H1 (cell line): ENCODE results near the gene AMPH. TPM values are rescaled to one million over a fixed set of nuclear protein-coding genes. Genes with fewer than 3 reads are reported as not detected.

Experiments
- CTCF ChIA-PET: fragments of 300-600 bp; sonication (Branson Sonifier 250); formaldehyde crosslinking; loops from one replicate; lab custom pipeline; 2021; ENCODE audit not compliant: partially characterized antibody; lab: Charles Lee
- POLR2A ChIA-PET: fragments of 300-600 bp; sonication (Branson Sonifier 250); formaldehyde crosslinking; loops from one replicate; lab custom pipeline; 2021; ENCODE audit warnings: inconsistent platforms; ENCODE audit not compliant: partially characterized antibody; lab: Charles Lee
- DNase-seq, 2 experiments: peaks; one replicate each; pipeline versions ENCODE4 v3.0.0 to v3.0.0-alpha.2; 2010 to 2022; ENCODE audit warnings: low spot score in 2 of 2, low read depth in 1 of 2, mixed read lengths in 1 of 2
- FAIRE-seq: peaks from 2 replicates; lab custom pipeline; 2011; peaks lifted over from hg19 to GRCh38; lab: Jason Lieb, UNC
- H2AFZ ChIP-seq: 2 replicates; pipeline ENCODE4 v1.8.1; 2012; ENCODE audit warnings: low read length, inconsistent platforms
- H2AK5ac ChIP-seq: 2 replicates; pipeline ENCODE4 v1.6.1; 2013; ENCODE audit warnings: low read depth, low read length
- H2BK120ac ChIP-seq: replicated peaks from 2 replicates; pipeline ENCODE3; 2013; ENCODE audit warnings: low read depth, low read length, inconsistent platforms
- H2BK12ac ChIP-seq: 2 replicates; pipeline ENCODE4 v1.6.1; 2013; ENCODE audit warnings: low read depth, low read length
- H2BK15ac ChIP-seq: 2 replicates; pipeline ENCODE4 v1.6.1; 2013; ENCODE audit warnings: low read length
- H2BK20ac ChIP-seq: 2 replicates; pipeline ENCODE4 v1.6.1; 2013; ENCODE audit warnings: low read length
- H2BK5ac ChIP-seq: 2 replicates; pipeline ENCODE4 v1.6.1; 2013; ENCODE audit warnings: low read depth, low read length
- H3K14ac ChIP-seq: 2 replicates; pipeline ENCODE4 v1.6.1; 2013; ENCODE audit warnings: inconsistent platforms; ENCODE audit not compliant: insufficient read length
- H3K18ac ChIP-seq: 2 replicates; pipeline ENCODE4 v1.6.1; 2013; ENCODE audit warnings: low read length; ENCODE audit errors: extremely low read depth
- H3K23ac ChIP-seq: 2 replicates; pipeline ENCODE4 v1.6.1; 2013; ENCODE audit warnings: inconsistent platforms; ENCODE audit not compliant: insufficient read length
- H3K23me2 ChIP-seq: 2 replicates; pipeline ENCODE4 v1.6.1; 2013; ENCODE audit warnings: low read depth, low read length
- H3K27ac ChIP-seq: 2 replicates; pipeline ENCODE4 v1.6.1; 2011; ENCODE audit warnings: low read depth, low read length, inconsistent platforms
- H3K27me3 ChIP-seq, 4 experiments: replicated peaks in 1 of 4; 1 replicate in 1 of 4; 2 replicates in 3 of 4; pipeline versions ENCODE4 v1.6.1 to v1.8.1; 2011 to 2013; ENCODE audit warnings: low read length in 3 of 4, mild to moderate bottlenecking in 3 of 4, inconsistent platforms in 2 of 4, mixed read lengths in 2 of 4, moderate library complexity in 1 of 4; ENCODE audit not compliant: control insufficient read depth in 3 of 4, insufficient read depth in 3 of 4; ENCODE audit errors: extremely low read depth in 1 of 4
- H3K36me3 ChIP-seq, 4 experiments: 2 replicates each; pipeline versions ENCODE4 v1.6.1 to v1.8.1; 2011 to 2013; ENCODE audit warnings: mild to moderate bottlenecking in 4 of 4, low read length in 3 of 4, moderate library complexity in 2 of 4, control low read depth in 1 of 4, inconsistent platforms in 1 of 4; ENCODE audit not compliant: insufficient read depth in 4 of 4, control insufficient read depth in 2 of 4
- H3K4ac ChIP-seq: replicated peaks from 2 replicates; pipeline ENCODE3; 2013; ENCODE audit warnings: low read length, low read depth, mixed read lengths, inconsistent platforms; ENCODE audit not compliant: insufficient read length
- H3K4me1 ChIP-seq, 4 experiments: replicated peaks in 1 of 4; 1 replicate in 1 of 4; 2 replicates in 3 of 4; pipeline versions ENCODE4 v1.6.1 to v1.8.1; 2011 to 2013; ENCODE audit warnings: low read length in 3 of 4, inconsistent platforms in 2 of 4, mixed read lengths in 1 of 4; ENCODE audit not compliant: insufficient read depth in 4 of 4, control insufficient read depth in 3 of 4
- H3K4me2 ChIP-seq, 2 experiments: 2 replicates each; pipeline versions ENCODE4 v1.6.1 to v1.8.1; 2011 to 2013; ENCODE audit warnings: low read depth in 2 of 2, low read length in 2 of 2, control low read depth in 1 of 2, inconsistent platforms in 1 of 2, mild to moderate bottlenecking in 1 of 2; ENCODE audit not compliant: insufficient read depth in 1 of 2
- H3K4me3 ChIP-seq, 4 experiments: fragments of 200-600, 300-600 bp in 1 of 4; sonication (generic), shearing (Covaris generic), sonication (Bioruptor Twin) in 1 of 4; 2 replicates each; pipeline versions ENCODE4 v1.5.1 to v1.8.1; 2011 to 2016; ENCODE audit warnings: low read length in 4 of 4, low read depth in 3 of 4, control low read depth in 2 of 4, inconsistent platforms in 2 of 4, mild to moderate bottlenecking in 2 of 4, mixed read lengths in 1 of 4, moderate library complexity in 1 of 4; ENCODE audit not compliant: insufficient read depth in 2 of 4; ENCODE audit errors: extremely low read depth in 1 of 4
- H3K56ac ChIP-seq: replicated peaks from 2 replicates; pipeline ENCODE3; 2013; ENCODE audit warnings: low read depth, mild to moderate bottlenecking, mixed read lengths, low read length, inconsistent platforms; ENCODE audit not compliant: insufficient read length
- H3K79me1 ChIP-seq: 2 replicates; pipeline ENCODE4 v1.6.1; 2013; ENCODE audit warnings: low read depth, low read length, control low read depth
- H3K79me2 ChIP-seq, 2 experiments: 2 replicates each; pipeline versions ENCODE4 v1.6.1 to v1.8.1; 2012 to 2013; ENCODE audit warnings: low read length in 2 of 2, mild to moderate bottlenecking in 2 of 2, inconsistent platforms in 1 of 2; ENCODE audit not compliant: insufficient read depth in 2 of 2, control insufficient read depth in 1 of 2
- H3K9ac ChIP-seq, 4 experiments: replicated peaks in 1 of 4; 1 replicate in 1 of 4; 2 replicates in 3 of 4; pipeline versions ENCODE4 v1.6.1 to v1.8.1; 2011 to 2013; ENCODE audit warnings: low read depth in 3 of 4, low read length in 3 of 4, control low read depth in 2 of 4, mild to moderate bottlenecking in 2 of 4, moderate library complexity in 2 of 4, inconsistent platforms in 1 of 4; ENCODE audit errors: extremely low read depth in 1 of 4
- H3K9me3 ChIP-seq, 2 experiments: 2 replicates each; pipeline versions ENCODE4 v1.6.1 to v1.8.1; 2012 to 2013; ENCODE audit warnings: mild to moderate bottlenecking in 2 of 2, moderate library complexity in 2 of 2, control low read depth in 1 of 2, inconsistent platforms in 1 of 2, low read depth in 1 of 2, low read length in 1 of 2, mixed read lengths in 1 of 2; ENCODE audit not compliant: insufficient read depth in 2 of 2
- H4K20me1 ChIP-seq, 2 experiments: replicated peaks in 1 of 2; 2 replicates each; pipeline versions ENCODE3 to v1.8.1; 2011 to 2013; ENCODE audit warnings: inconsistent platforms in 2 of 2, low read length in 2 of 2, mild to moderate bottlenecking in 1 of 2; ENCODE audit not compliant: insufficient read depth in 2 of 2, control insufficient read depth in 1 of 2
- H4K5ac ChIP-seq: 2 replicates; pipeline ENCODE4 v1.6.1; 2013; ENCODE audit warnings: low read length, low read depth, mixed read lengths, inconsistent platforms; ENCODE audit not compliant: insufficient read length
- H4K8ac ChIP-seq: 2 replicates; pipeline ENCODE4 v1.8.0; 2013; ENCODE audit warnings: mild to moderate bottlenecking, moderate library complexity, low read length, inconsistent platforms; ENCODE audit not compliant: insufficient read depth; ENCODE audit errors: extremely low read depth
- H4K91ac ChIP-seq: replicated peaks from 2 replicates; pipeline ENCODE3; 2013; ENCODE audit warnings: low read length, mixed read lengths, inconsistent platforms; ENCODE audit not compliant: insufficient read length
- ATF2 ChIP-seq: IDR thresholded peaks from 2 replicates; pipeline ENCODE4 v1.6.1; 2012; ENCODE audit warnings: low read length, inconsistent platforms
- CBX5 ChIP-seq: fragments of 300-800, 300-1000 bp; sonication (generic); IDR thresholded peaks from 2 replicates; pipeline ENCODE4 v1.7.1; 2016; ENCODE audit warnings: antibody characterized with exemption, low read length, low read depth
- CHD2 ChIP-seq: IDR thresholded peaks from 2 replicates; pipeline ENCODE4 v1.6.1; 2012; ENCODE audit warnings: low read length, improper control_type of control experiment
- CTCF ChIP-seq, 3 experiments: IDR thresholded peaks; 1 replicate in 2 of 3; 2 replicates in 1 of 3; pipeline versions ENCODE4 v1.5.1 to v1.6.1; 2011; ENCODE audit warnings: low read length in 3 of 3, mild to moderate bottlenecking in 3 of 3, inconsistent platforms in 2 of 3, low read depth in 1 of 3, moderate library complexity in 1 of 3; ENCODE audit not compliant: insufficient read depth in 1 of 3; ENCODE audit errors: control extremely low read depth in 1 of 3
- GABPA ChIP-seq: IDR thresholded peaks from 2 replicates; pipeline ENCODE4 v1.6.1; 2011; ENCODE audit warnings: mild to moderate bottlenecking, low read length, moderate library complexity, borderline replicate concordance; ENCODE audit not compliant: insufficient read depth
- JUN ChIP-seq: IDR thresholded peaks from 2 replicates; pipeline ENCODE4 v1.6.1; 2011; ENCODE audit warnings: low read depth, mild to moderate bottlenecking, improper control_type of control experiment, low read length
- MAFK ChIP-seq: IDR thresholded peaks from 2 replicates; pipeline ENCODE4 v1.6.1; 2012; ENCODE audit warnings: low read depth, mild to moderate bottlenecking, improper control_type of control experiment, low read length
- POLR2A ChIP-seq, 2 experiments: IDR thresholded peaks; 1 replicate in 1 of 2; 2 replicates in 1 of 2; pipeline ENCODE4 v1.6.1; 2011; ENCODE audit warnings: low read depth in 2 of 2, low read length in 2 of 2, mild to moderate bottlenecking in 2 of 2; ENCODE audit errors: control extremely low read depth in 1 of 2
- POU5F1 ChIP-seq: IDR thresholded peaks from 2 replicates; pipeline ENCODE4 v1.6.1; 2011; ENCODE audit warnings: low read depth, mild to moderate bottlenecking, low read length, moderate library complexity
- RNF2 ChIP-seq: fragments of 200-900, 300-1000 bp; sonication (generic); IDR thresholded peaks from 2 replicates; pipeline ENCODE4 v1.7.1; 2016; ENCODE audit warnings: borderline replicate concordance, low read depth, mild to moderate bottlenecking, antibody characterized with exemption, low read length; ENCODE audit not compliant: poor library complexity, severe bottlenecking; ENCODE audit errors: missing control alignments
- SP2 ChIP-seq: IDR thresholded peaks from 2 replicates; pipeline ENCODE4 v1.6.1; 2012; ENCODE audit warnings: mild to moderate bottlenecking, low read length, inconsistent platforms
- WGBS, 2 experiments: shearing (Covaris generic) in 1 of 2; methylation state at CpG; one replicate each; pipeline versions ENCODE4 v1.1.6 to v1.1.7; 2013 to 2015; ENCODE audit warnings: low lambda C conversion rate in 2 of 2, mixed read lengths in 2 of 2, inconsistent platforms in 1 of 2, low coverage in 1 of 2, missing lambda C conversion rate in 1 of 2; ENCODE audit not compliant: insufficient replicate concordance in 2 of 2, insufficient coverage in 1 of 2, insufficient read length in 1 of 2; ENCODE audit errors: extremely low coverage in 1 of 2, missing lambda C conversion rate in 1 of 2; 5-methylcytosine and 5-hydroxymethylcytosine counted together
- polyA plus RNA-seq, 7 experiments: library from polyadenylated mRNA; depleted of rRNA in 3 of 7; stranded (reverse) in 5 of 7; unstranded in 2 of 7; fragments of >200 nt in 5 of 7; fragments of 200-250 nt in 2 of 7; gene quantifications; 1 replicate in 5 of 7; 2 replicates in 1 of 7; 4 replicates in 1 of 7; pipeline versions ENCODE4 v1.2.1 to v1.2.3, GENCODE V29; 2011 to 2013; ENCODE audit warnings: missing spikeins in 2 of 7, mixed read lengths in 2 of 7
- total RNA-seq: library from RNA; stranded (reverse); fragmentation: NEBNext Ultra II Directional; extraction: Animal tissue kit (Norgen Biotek cat#: 25700); gene quantifications from 2 replicates; pipeline ENCODE4 v1.2.1, GENCODE V29; 2021

The AMPH gene
- total and polyA plus RNA-seq, 2 of the 8 experiments (the other 6 are each of a cell fraction or from before 2014, with no cell fraction given): 7.3 to 12.2 TPM

GRCh38 chr7:38507384-38507783 lies 123.8 kb downstream of the AMPH start:
- Histone ChIP-seq H3K9ac (no peak overlapping the region), H3K27ac (no peak overlapping the region)
- 89% methylated on average over 2 of the region's 2 CpGs; no CpG with 5 or more reads in 1 of the 2 experiments for WGBS, 2 experiments
- TF ChIP-seq CTCF (IDR thresholded peaks at IDR 0.05; ENCODE audit: control extremely low read depth in 1 of 3, insufficient read depth in 1 of 3, low read depth in 1 of 3, low read length in 3 of 3) (no peak), CBX5 (no peak), CHD2 (no peak), GABPA (no peak), RNF2 (no peak), ATF2 (no peak), POLR2A (IDR thresholded peaks at IDR 0.05; ENCODE audit: control extremely low read depth in 1 of 2, low read depth in 2 of 2, low read length in 2 of 2) (no peak), POU5F1 (no peak), JUN (no peak), SP2 (no peak), MAFK (no peak)

More at GRCh38 chr7:38507384-38507783, 123.8 kb downstream of the AMPH start:
- no peak overlapping the region for H2AFZ ChIP-seq
- no peak overlapping the region for H3K4me2 ChIP-seq
- H2BK120ac ChIP-seq: no peak overlapping the region
- no peak overlapping the region for H2AK5ac ChIP-seq
- no peaks in the 10 kb centered on the region for H3K23me2 ChIP-seq
- no peak overlapping the region for H2BK20ac ChIP-seq
- H2BK15ac ChIP-seq: no peak overlapping the region
- no peaks in the 10 kb centered on the region for H3K27me3 ChIP-seq
- H4K5ac ChIP-seq: no peak overlapping the region
- no peak overlapping the region for H4K8ac ChIP-seq
- ChIA-PET POLR2A (no interaction called here), CTCF (no interaction called here)
- no peaks in the 10 kb centered on the region; a peak in 1 of 7 replicates for H3K4me1 ChIP-seq
- no peak overlapping the region for H3K56ac ChIP-seq
- no peak overlapping the region for H2BK5ac ChIP-seq
- H3K4ac ChIP-seq: no peak overlapping the region
- H3K79me2 ChIP-seq: no peaks in the 10 kb centered on the region
- H3K23ac ChIP-seq: no peak overlapping the region
- DNase-seq (no peak), FAIRE-seq (no peak)
- no peaks in the 10 kb centered on the region for H3K79me1 ChIP-seq
- no peak overlapping the region for H3K4me3 ChIP-seq
- H3K18ac ChIP-seq: no peak overlapping the region
- H4K91ac ChIP-seq: no peak overlapping the region
- no peaks in the 10 kb centered on the region for H3K36me3 ChIP-seq
- no peak overlapping the region for H2BK12ac ChIP-seq
- H3K9me3 ChIP-seq: no peaks in the 10 kb centered on the region
- H3K14ac ChIP-seq: no peak overlapping the region
- H4K20me1 ChIP-seq: no peaks in the 10 kb centered on the region
